Esophagus squamous epithelium (tissue), 4 donors: ENCODE data around the gene LDB2.

Experiments
- CTCF ChIP-seq, 6 experiments: fragments of 450-650 bp in 4 of 6; fragments of 200-600 bp in 2 of 6; sonication (generic) in 2 of 6; IDR thresholded peaks; one replicate each; pipeline ENCODE4 v1.5.1; 2016 to 2019; ENCODE audit warnings: antibody characterized with exemption in 6 of 6, mild to moderate bottlenecking in 4 of 6, moderate library complexity in 4 of 6
- POLR2A ChIP-seq, 4 donors: fragments of 450-650 bp; IDR thresholded peaks; one replicate each; pipeline ENCODE4 v1.6.1; 2017; ENCODE audit warnings: antibody characterized with exemption in 4 of 4, mild to moderate bottlenecking in 4 of 4, moderate library complexity in 3 of 4

DNA sequence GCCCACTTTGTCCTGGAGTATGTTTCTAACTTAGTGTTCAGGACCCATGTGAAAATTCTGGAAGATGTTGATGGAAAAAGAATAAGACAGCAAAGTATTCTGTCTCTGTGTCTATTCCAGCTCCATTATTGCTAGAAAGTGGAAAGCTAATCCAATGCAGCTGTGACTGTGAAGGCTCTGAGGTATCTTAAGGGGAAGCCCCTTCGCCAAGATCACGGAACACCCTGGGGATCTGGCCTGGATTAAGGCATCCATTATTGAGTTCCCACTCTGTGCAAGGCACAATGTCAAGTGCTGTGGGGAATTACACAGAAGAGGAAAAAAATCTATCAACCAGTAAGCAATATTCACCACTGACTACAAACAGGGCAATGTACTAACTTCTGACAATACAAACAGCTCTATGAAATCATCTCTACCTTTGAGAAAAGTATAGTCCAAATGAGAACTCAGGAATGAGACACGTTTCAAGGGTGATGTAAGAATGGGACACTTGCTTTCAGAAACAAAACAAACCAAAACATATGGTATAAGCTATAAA is 222.1 kb downstream of the LDB2 start:
- TF ChIP-seq POLR2A (IDR thresholded peaks at IDR 0.05) = no peak
- no peak for TF ChIP-seq CTCF (IDR thresholded peaks at IDR 0.05)
